Testis (tissue), 3 donors: ENCODE data around the gene RABGAP1L. TPM values are rescaled to one million over a fixed set of nuclear protein-coding genes. Genes with fewer than 3 reads are reported as not detected.

Experiments used
- DNase-seq: peaks from one replicate; pipeline ENCODE4 v3.0.0-alpha.2; 2019
- H3K27ac ChIP-seq, 2 donors: fragments of 200-600 bp; sonication (generic); one replicate each; pipeline ENCODE4 v1.5.1; 2019
- H3K27me3 ChIP-seq: fragments of 200-600 bp; sonication (generic); one replicate; pipeline ENCODE4 v1.5.1; 2019
- H3K36me3 ChIP-seq: fragments of 200-600 bp; sonication (generic); one replicate; pipeline ENCODE4 v1.5.1; 2017; ENCODE audit warnings: low read depth; ENCODE audit errors: missing control alignments
- H3K4me1 ChIP-seq: fragments of 200-600 bp; sonication (generic); one replicate; pipeline ENCODE4 v1.5.1; 2019
- H3K4me3 ChIP-seq, 2 donors: fragments of 200-600 bp; sonication (generic); one replicate each; pipeline ENCODE4 v1.5.1; 2017 to 2019
- H3K9me3 ChIP-seq: fragments of 200-600 bp; sonication (generic); one replicate; pipeline ENCODE4 v1.5.1; 2017
- POLR2A ChIP-seq: fragments of 450-650 bp; IDR thresholded peaks from one replicate; pipeline ENCODE4 v1.6.1; 2017; ENCODE audit warnings: antibody characterized with exemption, mild to moderate bottlenecking, moderate library complexity
- WGBS, 2 donors: methylation state at CpG; one replicate each; pipeline ENCODE4 v1.1.5; 2018; 5-methylcytosine and 5-hydroxymethylcytosine counted together
- intact Hi-C: fragments of 100-400 bp; cut with DNase I; formaldehyde crosslinking; loops from one replicate; pipeline ENCODE4 v1.15.1; 2023; ENCODE audit warnings: low total_unique reads
- polyA plus RNA-seq: library from polyadenylated mRNA; stranded (reverse); fragments of 350-450 nt; fragmentation: Illumina TruSeq; extraction: RNeasy Lipid Tissue Mini Kit (QIAGEN cat#74804); gene quantifications from one replicate; pipeline ENCODE4 v1.2.3, GENCODE V29; 2014; ENCODE audit warnings: low read depth, low replicate concordance; ENCODE audit not compliant: insufficient read depth
- total RNA-seq, 2 donors: library from RNA; depleted of rRNA; stranded (reverse); fragments of >200 nt; gene quantifications; one replicate each; pipeline ENCODE4 v1.2.3, GENCODE V29; 2016
- TF ChIP-seq, protein P1 (sequence below), 3 experiments: fragments of 450-650 bp in 2 of 3; fragments of 200-600 bp in 1 of 3; sonication (generic) in 1 of 3; IDR thresholded peaks; one replicate each; pipeline ENCODE4 v1.5.1; 2016 to 2019; ENCODE audit warnings: antibody characterized with exemption in 3 of 3, mild to moderate bottlenecking in 2 of 3, moderate library complexity in 1 of 3

The RABGAP1L gene
- total and polyA plus RNA-seq, 3 donors from 2014 or later = 40.5 to 53.1 (median 49.5) TPM

DNA sequence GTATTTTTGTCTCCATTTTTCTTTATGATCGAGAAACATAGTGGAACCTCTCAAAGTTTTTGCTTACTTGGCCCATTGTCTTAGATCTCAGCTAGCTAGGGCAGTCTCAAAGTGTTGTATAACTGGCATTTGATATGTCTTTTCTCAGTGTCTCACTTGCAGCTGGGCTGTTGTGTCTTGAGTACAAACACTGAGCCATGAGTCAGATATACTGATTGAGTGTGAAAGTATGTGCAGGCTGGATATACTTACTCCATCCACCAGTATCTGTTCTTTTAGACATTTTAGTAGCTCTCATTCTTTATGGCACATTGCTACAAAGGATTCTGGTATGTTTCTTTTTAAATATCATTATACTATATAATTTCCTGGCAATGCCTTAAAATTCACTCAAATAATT is 274.1 kb downstream of the RABGAP1L start:
- TF ChIP-seq, protein P1, sequence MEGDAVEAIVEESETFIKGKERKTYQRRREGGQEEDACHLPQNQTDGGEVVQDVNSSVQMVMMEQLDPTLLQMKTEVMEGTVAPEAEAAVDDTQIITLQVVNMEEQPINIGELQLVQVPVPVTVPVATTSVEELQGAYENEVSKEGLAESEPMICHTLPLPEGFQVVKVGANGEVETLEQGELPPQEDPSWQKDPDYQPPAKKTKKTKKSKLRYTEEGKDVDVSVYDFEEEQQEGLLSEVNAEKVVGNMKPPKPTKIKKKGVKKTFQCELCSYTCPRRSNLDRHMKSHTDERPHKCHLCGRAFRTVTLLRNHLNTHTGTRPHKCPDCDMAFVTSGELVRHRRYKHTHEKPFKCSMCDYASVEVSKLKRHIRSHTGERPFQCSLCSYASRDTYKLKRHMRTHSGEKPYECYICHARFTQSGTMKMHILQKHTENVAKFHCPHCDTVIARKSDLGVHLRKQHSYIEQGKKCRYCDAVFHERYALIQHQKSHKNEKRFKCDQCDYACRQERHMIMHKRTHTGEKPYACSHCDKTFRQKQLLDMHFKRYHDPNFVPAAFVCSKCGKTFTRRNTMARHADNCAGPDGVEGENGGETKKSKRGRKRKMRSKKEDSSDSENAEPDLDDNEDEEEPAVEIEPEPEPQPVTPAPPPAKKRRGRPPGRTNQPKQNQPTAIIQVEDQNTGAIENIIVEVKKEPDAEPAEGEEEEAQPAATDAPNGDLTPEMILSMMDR (IDR thresholded peaks at IDR 0.05) = no peak
- TF ChIP-seq POLR2A = no peak
- Histone ChIP-seq H3K4me3 (no peak overlapping the region), H3K27me3 (no peaks in the 10 kb centered on the region), H3K4me1 (no peaks in the 10 kb centered on the region), H3K9me3 (no peaks in the 10 kb centered on the region), H3K36me3 (no peaks in the 10 kb centered on the region), H3K27ac (no peak overlapping the region)
- WGBS, 2 donors = 89 to 94% methylated on average over 1 of the region's 1 CpG
- DNase-seq = no peak
- intact Hi-C loops = no loop called here

DNA sequence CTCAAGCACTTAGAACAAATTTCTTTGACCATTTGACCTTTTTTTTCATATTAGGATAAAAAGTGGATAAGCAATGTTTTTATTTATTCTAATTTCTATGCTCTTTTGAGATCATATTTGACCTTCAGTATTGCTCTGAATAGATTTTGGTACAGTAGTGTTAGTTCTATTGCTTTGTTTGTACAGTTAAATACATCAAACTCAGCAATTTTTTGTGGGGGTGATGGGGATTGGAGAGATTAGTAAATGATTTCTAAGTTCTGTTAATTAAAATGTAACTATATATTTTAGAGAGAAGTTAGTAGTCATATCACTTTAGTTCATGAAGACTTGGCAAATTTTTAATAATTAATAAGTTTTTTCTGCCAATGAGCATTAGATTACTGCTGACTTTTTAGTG is 286.0 kb downstream of the RABGAP1L start:
- no peaks in the 10 kb centered on the region for H3K27me3 ChIP-seq
- intact Hi-C loops = no loop called here

DNA sequence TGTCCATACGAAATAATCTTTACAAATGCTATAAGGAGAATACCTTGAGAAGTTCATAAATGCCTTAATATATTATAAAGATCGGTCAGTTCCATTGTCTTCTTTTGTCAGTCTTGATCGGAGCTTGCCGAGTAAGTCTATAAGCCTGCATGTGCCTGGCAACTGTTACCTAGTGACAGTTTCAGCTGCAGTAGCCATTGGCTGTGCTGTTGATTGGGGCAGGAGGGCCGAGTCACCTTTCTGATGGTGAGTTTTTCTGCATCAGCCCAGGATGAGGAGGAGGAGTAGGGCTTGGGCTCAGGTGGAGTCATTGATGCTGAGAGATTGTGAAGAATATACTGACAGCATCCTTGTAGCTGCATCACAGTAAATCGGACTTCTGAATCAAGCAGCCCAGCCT is 286.5 kb downstream of the RABGAP1L start:
- no peak overlapping the region for H3K4me3 ChIP-seq
- DNase-seq = no peak
- TF ChIP-seq POLR2A = no peak
- TF ChIP-seq, protein P1 (IDR thresholded peaks at IDR 0.05) = no peak
- H3K27ac ChIP-seq = no peak overlapping the region
- no peaks in the 10 kb centered on the region for H3K27me3 ChIP-seq
- no peaks in the 10 kb centered on the region for H3K9me3 ChIP-seq
- intact Hi-C loops = no loop called here
- no peaks in the 10 kb centered on the region for H3K4me1 ChIP-seq
- 87 to 88% methylated on average over 6 of the region's 6 CpGs for WGBS, 2 donors
- no peaks in the 10 kb centered on the region for H3K36me3 ChIP-seq

More for the DNA sequence above, 286.0 kb downstream of the RABGAP1L start:
- no peak overlapping the region for H3K27ac ChIP-seq
- H3K4me3 ChIP-seq = no peak overlapping the region
- H3K9me3 ChIP-seq = no peaks in the 10 kb centered on the region
- no peaks in the 10 kb centered on the region for H3K36me3 ChIP-seq
- TF ChIP-seq, protein P1 (IDR thresholded peaks at IDR 0.05) = no peak
- TF ChIP-seq POLR2A = no peak
- H3K4me1 ChIP-seq = no peaks in the 10 kb centered on the region
- no peak for DNase-seq

DNA sequence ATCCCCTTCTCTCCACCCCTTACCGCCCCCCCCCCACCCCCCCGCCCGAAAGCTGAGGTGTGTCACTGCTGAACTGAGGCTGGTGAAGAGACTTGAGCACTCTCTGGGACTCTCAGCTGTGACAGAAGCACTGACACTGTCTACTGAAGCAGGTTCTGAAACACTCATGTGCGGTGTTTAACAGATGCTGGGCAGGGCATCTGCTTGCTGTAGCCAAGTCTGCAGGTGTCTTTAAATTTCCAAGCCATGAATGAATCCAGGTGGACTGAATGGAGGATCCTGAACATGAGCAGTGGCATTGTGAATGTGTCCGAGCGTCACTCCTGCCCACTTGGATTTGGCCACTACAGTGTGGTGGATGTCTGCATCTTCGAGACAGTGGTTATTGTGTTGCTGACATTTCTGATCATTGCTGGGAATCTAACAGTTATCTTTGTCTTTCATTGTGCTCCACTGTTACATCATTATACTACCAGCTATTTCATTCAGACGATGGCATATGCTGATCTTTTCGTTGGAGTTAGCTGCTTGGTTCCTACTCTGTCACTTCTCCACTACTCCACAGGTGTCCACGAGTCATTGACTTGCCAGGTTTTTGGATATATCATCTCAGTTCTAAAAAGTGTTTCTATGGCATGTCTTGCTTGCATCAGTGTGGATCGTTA is 288.7 kb downstream of the RABGAP1L start, which contains the start of gene GPR52:
GPR52 (plus strand) TSS at position 99 of the 665 bp plus-strand sequence; CDS start at position 247, 148 bp downstream.
- TF ChIP-seq, protein P1 (IDR thresholded peaks at IDR 0.05) = no peak
- no peak for TF ChIP-seq POLR2A
- 92 to 93% methylated on average over 11 of the region's 11 CpGs for WGBS, 2 donors
- no peak for DNase-seq
- Histone ChIP-seq H3K4me3 (no peak within 1 kb of the TSS), H3K9me3 (no peaks in the 10 kb centered on the region), H3K27ac (no peak within 1 kb of the TSS), H3K36me3 (no peaks in the 10 kb centered on the region), H3K4me1 (no peaks in the 10 kb centered on the region), H3K27me3 (no peaks in the 10 kb centered on the region)
- intact Hi-C loops = no loop called here

DNA sequence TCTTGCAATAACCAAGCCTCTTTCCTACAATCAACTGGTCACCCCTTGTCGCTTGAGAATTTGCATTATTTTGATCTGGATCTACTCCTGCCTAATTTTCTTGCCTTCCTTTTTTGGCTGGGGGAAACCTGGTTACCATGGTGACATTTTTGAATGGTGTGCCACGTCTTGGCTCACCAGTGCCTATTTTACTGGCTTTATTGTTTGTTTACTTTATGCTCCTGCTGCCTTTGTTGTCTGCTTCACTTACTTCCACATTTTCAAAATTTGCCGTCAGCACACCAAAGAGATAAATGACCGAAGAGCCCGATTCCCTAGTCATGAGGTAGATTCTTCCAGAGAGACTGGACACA is 289.2 kb downstream of the RABGAP1L start:
- H3K36me3 ChIP-seq = no peaks in the 10 kb centered on the region
- no peak for TF ChIP-seq POLR2A
- TF ChIP-seq, protein P1 (IDR thresholded peaks at IDR 0.05) = no peak
- no peak for DNase-seq
- intact Hi-C loops = no loop called here
- no peaks in the 10 kb centered on the region for H3K27me3 ChIP-seq
- 88 to 94% methylated on average over 5 of the region's 5 CpGs for WGBS, 2 donors
- H3K9me3 ChIP-seq = no peaks in the 10 kb centered on the region
- no peak overlapping the region for H3K27ac ChIP-seq
- no peak overlapping the region for H3K4me3 ChIP-seq
- H3K4me1 ChIP-seq = no peaks in the 10 kb centered on the region
